Measurements from ENCODE around the gene VTA1. TPM values are rescaled to one million over a fixed set of nuclear protein-coding genes. Genes with fewer than 3 reads are reported as not detected.

VTA1 gene
- total RNA-seq, 1 donor from 2014 or later: 34.0 TPM

GRCh38 chr6:142262231-142262630, 115.2 kb downstream of the VTA1 start:
- Mint-ChIP-seq H3K36me3 (ENCODE audit: unreplicated experiment) (no peaks in the 10 kb centered on the region), H3K9me3 (ENCODE audit: unreplicated experiment) (no peaks in the 10 kb centered on the region), H3K4me3 (ENCODE audit: unreplicated experiment) (no peak overlapping the region), H3K27ac (ENCODE audit: unreplicated experiment) (no peak overlapping the region), H3K27me3 (ENCODE audit: unreplicated experiment) (no peaks in the 10 kb centered on the region), H3K4me1 (ENCODE audit: low read depth, unreplicated experiment) (no peaks in the 10 kb centered on the region)
- no peak for DNase-seq
- no peak for TF ChIP-seq CTCF (IDR thresholded peaks at IDR 0.05; ENCODE audit: partially characterized antibody, unreplicated experiment)

- H3K27ac Mint-ChIP-seq (ENCODE audit: unreplicated experiment): no peak overlapping the region
- H3K36me3 Mint-ChIP-seq (ENCODE audit: unreplicated experiment): no peaks in the 10 kb centered on the region
- H3K9me3 Mint-ChIP-seq (ENCODE audit: unreplicated experiment): no peaks in the 10 kb centered on the region
- no peak for TF ChIP-seq CTCF (IDR thresholded peaks at IDR 0.05; ENCODE audit: partially characterized antibody, unreplicated experiment)
- H3K4me1 Mint-ChIP-seq (ENCODE audit: low read depth, unreplicated experiment): no peaks in the 10 kb centered on the region
- no peaks in the 10 kb centered on the region for H3K27me3 Mint-ChIP-seq (ENCODE audit: unreplicated experiment)
- no peak overlapping the region for H3K4me3 Mint-ChIP-seq (ENCODE audit: unreplicated experiment)
- DNase-seq: no peak
These were observed 118.4 kb downstream of the VTA1 start for GRCh38 chr6:142265476-142265875.

- no peaks in the 10 kb centered on the region for H3K9me3 Mint-ChIP-seq (ENCODE audit: unreplicated experiment)
- H3K4me3 Mint-ChIP-seq (ENCODE audit: unreplicated experiment): no peak overlapping the region
- DNase-seq: no peak
- H3K36me3 Mint-ChIP-seq (ENCODE audit: unreplicated experiment): no peaks in the 10 kb centered on the region
- no peaks in the 10 kb centered on the region for H3K4me1 Mint-ChIP-seq (ENCODE audit: low read depth, unreplicated experiment)
- no peak for TF ChIP-seq CTCF (IDR thresholded peaks at IDR 0.05; ENCODE audit: partially characterized antibody, unreplicated experiment)
- H3K27ac Mint-ChIP-seq (ENCODE audit: unreplicated experiment): no peak overlapping the region
- H3K27me3 Mint-ChIP-seq (ENCODE audit: unreplicated experiment): no peaks in the 10 kb centered on the region
These were observed 119.0 kb downstream of the VTA1 start for GRCh38 chr6:142266060-142266459.

GRCh38 chr6:142271476-142271875, 124.4 kb downstream of the VTA1 start:
- H3K9me3 Mint-ChIP-seq (ENCODE audit: unreplicated experiment): no peaks in the 10 kb centered on the region
- H3K27ac Mint-ChIP-seq (ENCODE audit: unreplicated experiment): no peak overlapping the region
- no peak for DNase-seq
- H3K27me3 Mint-ChIP-seq (ENCODE audit: unreplicated experiment): no peaks in the 10 kb centered on the region
- no peak overlapping the region for H3K4me3 Mint-ChIP-seq (ENCODE audit: unreplicated experiment)
- H3K36me3 Mint-ChIP-seq (ENCODE audit: unreplicated experiment): no peaks in the 10 kb centered on the region
- no peaks in the 10 kb centered on the region for H3K4me1 Mint-ChIP-seq (ENCODE audit: low read depth, unreplicated experiment)
- TF ChIP-seq CTCF (IDR thresholded peaks at IDR 0.05; ENCODE audit: partially characterized antibody, unreplicated experiment): no peak

Other genes with a start within 250 kb of the VTA1 start
- gene GJE1, start 14.3 kb upstream of the VTA1 start, total RNA-seq (ENCODE audit: unreplicated experiment): not detected
- not detected for gene NMBR, start 141 bp upstream of the VTA1 start, total RNA-seq (ENCODE audit: unreplicated experiment)
- not detected for gene ADGRG6, start 154.7 kb downstream of the VTA1 start, total RNA-seq (ENCODE audit: unreplicated experiment)

All from glutamatergic neuron (in vitro differentiated cells).